Heart right ventricle (tissue), 16 donors: ENCODE measurements around the gene LYG2. TPM values are rescaled to one million over a fixed set of nuclear protein-coding genes. Genes with fewer than 3 reads are reported as not detected.
"Not testable (repeated sequence)": the region's sequence is repeated elsewhere in the genome, so short reads cannot be mapped to it uniquely, and the experiment has no call there.

ENCODE experiments used
- ATAC-seq, 8 donors: fragments of 200-7000 bp; cut with Tn5 transposase; one replicate each; pipeline ENCODE4 v1.9.1; 2020; ENCODE audit warnings: mild to moderate bottlenecking in 8 of 8, moderate library complexity in 8 of 8, moderate number of reproducible peaks in 1 of 8
- DNase-seq, 2 donors: peaks; one replicate each; pipeline ENCODE4 v3.0.0-alpha.2; 2020
- H3K27ac ChIP-seq, 10 donors: fragments of 200-600 bp; sonication (generic) in 2 of 10; one replicate each; pipeline versions ENCODE4 v1.5.0 to v1.8.0; 2020 to 2022; ENCODE audit warnings: mild to moderate bottlenecking in 3 of 10
- H3K27me3 ChIP-seq, 7 donors: fragments of 200-600 bp; one replicate each; pipeline ENCODE4 v1.8.0; 2021 to 2022; ENCODE audit warnings: mild to moderate bottlenecking in 2 of 7
- H3K36me3 ChIP-seq, 9 donors: fragments of 200-600 bp; sonication (generic) in 1 of 9; one replicate each; pipeline versions ENCODE4 v1.5.0 to v1.8.0; 2020 to 2022; ENCODE audit warnings: mild to moderate bottlenecking in 2 of 9
- H3K4me1 ChIP-seq, 9 donors: fragments of 200-600 bp; sonication (generic) in 1 of 9; one replicate each; pipeline versions ENCODE4 v1.5.0 to v1.8.0; 2020 to 2022; ENCODE audit warnings: mild to moderate bottlenecking in 4 of 9
- H3K4me3 ChIP-seq, 10 donors: fragments of 200-600 bp; sonication (generic) in 2 of 10; one replicate each; pipeline versions ENCODE4 v1.5.0 to v1.8.0; 2020 to 2022; ENCODE audit warnings: mild to moderate bottlenecking in 7 of 10, moderate library complexity in 2 of 10
- H3K9me3 ChIP-seq, 11 donors: fragments of 200-600 bp in 10 of 11; sonication (generic) in 2 of 11; one replicate each; pipeline versions ENCODE4 v1.5.0 to v1.8.0; 2013 to 2022; ENCODE audit warnings: mild to moderate bottlenecking in 2 of 11, control low read depth in 1 of 11, moderate library complexity in 1 of 11
- CTCF ChIP-seq, 9 donors: fragments of 200-600 bp; sonication (generic) in 2 of 9; IDR thresholded peaks; one replicate each; pipeline versions ENCODE4 v1.5.0 to v1.8.0; 2021 to 2022; ENCODE audit warnings: antibody characterized with exemption in 9 of 9, mild to moderate bottlenecking in 5 of 9, moderate library complexity in 1 of 9
- WGBS, 2 donors: extraction: QIAGEN DNeasy Blood & Tissue Kit; methylation state at CpG; one replicate each; pipeline ENCODE4 v1.1.7; 2013; ENCODE audit warnings: inconsistent platforms in 1 of 2; 5-methylcytosine and 5-hydroxymethylcytosine counted together
- intact Hi-C, 10 donors: fragments of 100-400 bp; cut with DNase I; formaldehyde crosslinking; loops; one replicate each; pipeline versions ENCODE4 v1.11.1 to v1.14.2; 2022
- long read RNA-seq, 3 donors: library from polyadenylated mRNA; unstranded; transcript quantifications; one replicate each; pipeline ENCODE4 v2.0.0, GENCODE V29; 2020 to 2021
- polyA plus RNA-seq, 2 donors: library from polyadenylated mRNA; stranded (reverse); fragments of 200-250 nt; gene quantifications; one replicate each; pipeline ENCODE4 v1.2.3, GENCODE V29; 2013
- total RNA-seq, 10 donors: library from RNA; stranded (reverse); fragmentation: NEBNext Ultra II Directional in 3 of 10; extraction: Animal tissue kit (Norgen Biotek cat#: 25700) in 3 of 10; gene quantifications; one replicate each; pipeline versions ENCODE4 v1.2.1 to v1.2.4, GENCODE V29; 2021 to 2023
- donor health status: Arrhythmogenic right ventricular cardiomyopathy.
- donor health status: ischemic (EF 13 %, LVEDD 7.1; RV severe dilation, severe dysfunction).
- donor health status: healthy with polysubstance abuse.
- donor health status: DM: no; HTN: yes; CAD: no.
- donor health status: DM: no; HTN: no; CAD: no.
- donor health status: ischemic (EF 25% LVEDD 6.9; RV normal size, moderate dysfunction).
- donor health status: ischemic (EF 25% LVEDD 5.7; RV mildly dilated, moderate dysfunction).
- donor health status: healthy.
- donor health status: DM: yes; HTN: yes; CAD: no.
- donor health status: Ischemic cardiomyopathy.
- donor health status: ischemic (EF 35%, LVEDD 5.7; RV mildly dilated, moderate dysfunction).
- donor health status: nonischemic (EF 11% LVEDD 7.7; RV severe dilation, severe dysfunction).
- donor health status: DM: yes; HTN: yes; CAD: no.
- donor health status: PGD.
- donor health status: ischemic (EF 29% LVEDD 5.4; RV normal size, mild dysfunction).
- donor health status: nonischemic (EF 23%, LVEDD 6.1; RV moderate dilation, normal function).

The LYG2 gene
- total RNA-seq = not detected
- not detected for polyA plus RNA-seq
- long read RNA-seq, donor 1 = 0 reads
- long read RNA-seq, donor 2 = 0 reads
- long read RNA-seq, donor 3 = 0 reads

- ATAC-seq = no peak
- 70 to 72% methylated on average over 7 of the region's 7 CpGs for WGBS, 2 donors
Measured at GRCh38 chr2:99255491-99256318, at the start of gene LYG2. TSS of gene LYG2 (minus strand) at chr2:99255666. CDS start at chr2:99254260, 1,406 bp downstream.

DNA sequence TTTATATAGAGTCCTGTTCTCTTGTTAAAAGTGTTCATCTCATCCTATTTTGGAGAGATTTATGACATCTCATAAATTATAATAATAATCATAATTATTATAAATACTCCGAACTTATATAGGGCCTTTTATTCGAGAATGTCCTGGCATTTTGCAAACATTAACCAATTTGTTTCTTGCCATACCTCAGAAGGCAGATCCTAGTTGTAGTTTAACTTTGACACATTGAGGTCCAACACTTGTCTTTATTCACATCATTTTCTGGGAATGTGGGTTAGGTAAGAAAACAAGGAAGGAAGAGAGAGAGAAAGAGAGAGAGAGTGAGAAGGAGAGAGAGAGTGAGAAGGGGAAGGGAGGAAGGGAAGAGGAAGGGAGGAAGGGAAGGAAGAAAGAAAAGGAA, 45.6 kb upstream of the LYG2 start, which contains the start of gene LYG1:
Gene LYG1, minus strand, starts transcription at position 101 of the 400 bp plus-strand sequence. CDS start 5,527 bp downstream, outside the sequence.
- DNase-seq, intact Hi-C loops, ATAC-seq, H3K27ac ChIP-seq, H3K4me1 ChIP-seq, H3K27me3 ChIP-seq, H3K9me3 ChIP-seq, H3K4me3 ChIP-seq: not testable (repeated sequence)
- WGBS, 2 donors = 89 to 90% methylated on average over 2 of the region's 2 CpGs
- H3K36me3 ChIP-seq = peaks cover 0 to 41% (median 8%) of the 10 kb centered on the region in 9 donors

More at GRCh38 chr2:99255491-99256318, at the start of gene LYG2:
- Histone ChIP-seq H3K27ac (no peak within 1 kb of the TSS), H3K9me3 (peaks cover 0 to 13% (median 0%) of the 10 kb centered on the region in 11 donors), H3K4me1 (no peaks in the 10 kb centered on the region), H3K4me3 (no peak within 1 kb of the TSS), H3K27me3 (no peaks in the 10 kb centered on the region), H3K36me3 (no peaks in the 10 kb centered on the region)
- intact Hi-C loops = no loop called here
- no peak for DNase-seq
- TF ChIP-seq CTCF (IDR thresholded peaks at IDR 0.05) = no peak

DNA sequence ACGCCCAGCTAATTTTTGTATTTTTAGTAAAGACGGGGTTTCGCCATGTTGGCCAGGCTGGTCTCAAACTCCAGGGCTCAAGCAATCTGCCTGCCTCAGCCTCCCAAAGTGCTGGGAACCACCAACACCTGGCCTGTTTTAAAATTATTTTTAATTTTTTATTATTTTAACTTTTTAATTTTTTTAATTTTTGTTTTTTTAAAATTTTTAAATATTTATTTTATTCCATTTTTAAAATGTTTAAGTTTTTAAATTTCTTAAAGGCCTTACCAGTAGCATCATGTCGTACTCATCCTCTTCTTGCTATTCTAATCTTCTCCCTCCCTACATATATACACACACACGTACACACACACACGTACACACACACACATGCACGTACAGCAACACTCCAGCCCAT, 44.1 kb upstream of the LYG2 start:
- Histone ChIP-seq H3K4me3 (no peak overlapping the region), H3K4me1 (no peaks in the 10 kb centered on the region), H3K36me3 (peaks cover 0 to 28% (median 8%) of the 10 kb centered on the region in 9 donors), H3K27me3 (no peaks in the 10 kb centered on the region), H3K9me3 (no peaks in the 10 kb centered on the region), H3K27ac (no peak overlapping the region)
- intact Hi-C loops = no loop called here
- no peak for DNase-seq
- 96 to 97% methylated on average over 7 of the region's 7 CpGs for WGBS, 2 donors
- no peak for TF ChIP-seq CTCF (IDR thresholded peaks at IDR 0.05)
- ATAC-seq = no peak

- Histone ChIP-seq H3K36me3 (peaks cover 0 to 15% (median 5%) of the 10 kb centered on the region in 9 donors), H3K4me1 (no peaks in the 10 kb centered on the region), H3K27me3 (no peaks in the 10 kb centered on the region), H3K9me3 (no peaks in the 10 kb centered on the region), H3K4me3 (no peak overlapping the region), H3K27ac (no peak overlapping the region)
- ATAC-seq = peak in 1 of 8 donors; percentile 41
- intact Hi-C loops = no loop called here
- WGBS, 2 donors = 73 to 94% methylated on average over 2 of the region's 2 CpGs
- no peak for DNase-seq
- no peak for TF ChIP-seq CTCF (IDR thresholded peaks at IDR 0.05)
Measured at GRCh38 chr2:99297994-99298393, 42.5 kb upstream of the LYG2 start.

DNA sequence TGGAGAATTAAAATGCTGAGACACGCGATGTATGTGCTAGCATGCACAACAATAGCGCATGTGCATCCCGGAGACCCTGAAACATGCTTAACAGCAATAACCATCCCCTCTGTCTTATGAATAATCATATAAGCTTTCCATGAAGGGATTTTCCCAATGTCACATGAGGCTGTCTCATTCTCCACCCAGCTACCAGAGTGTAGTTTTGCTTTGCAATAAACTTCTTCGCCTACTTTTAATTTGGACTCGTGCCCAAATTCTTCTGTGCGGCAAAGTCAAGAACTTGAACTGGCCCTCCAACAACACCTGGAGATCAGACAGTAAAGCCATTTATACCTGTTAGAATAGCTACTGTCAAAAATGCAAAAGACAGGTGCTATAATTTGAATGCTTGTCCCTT, 30.1 kb upstream of the LYG2 start:
- ATAC-seq = no peak
- intact Hi-C loops = no loop called here
- DNase-seq = no peak
- H3K27ac ChIP-seq = no peak overlapping the region
- H3K36me3 ChIP-seq = peaks cover 0 to 49% (median 6%) of the 10 kb centered on the region in 9 donors
- peaks cover 0 to 4% (median 0%) of the 10 kb centered on the region in 11 donors for H3K9me3 ChIP-seq
- TF ChIP-seq CTCF (IDR thresholded peaks at IDR 0.05) = no peak
- no peaks in the 10 kb centered on the region for H3K27me3 ChIP-seq
- H3K4me1 ChIP-seq = no peaks in the 10 kb centered on the region
- no peak overlapping the region for H3K4me3 ChIP-seq
- WGBS, 2 donors = 90 to 94% methylated on average over 7 of the region's 7 CpGs
